Left lobe of liver (tissue), 2 donors: ENCODE data around the gene SNRNP48. TPM values are rescaled to one million over a fixed set of nuclear protein-coding genes. Genes with fewer than 3 reads are reported as not detected.

Experiments
- ATAC-seq: fragments of 200-7000 bp; cut with Tn5 transposase; one replicate; pipeline ENCODE4 v1.9.1; 2020; ENCODE audit warnings: mild to moderate bottlenecking, moderate library complexity
- DNase-seq: peaks from one replicate; pipeline ENCODE4 v3.0.0-alpha.2; 2020; ENCODE audit warnings: low spot score
- total RNA-seq: library from RNA; stranded (reverse); gene quantifications from one replicate; pipeline ENCODE4 v1.2.1, GENCODE V29; 2021
- donor health status: DM: no; HTN: no; CAD: no; lungs with moderate emphysema.
- donor health status: DM: no; HTN: yes; CAD: no.

SNRNP48 gene
- total RNA-seq, 1 donor from 2014 or later: 7.6 TPM

DNA sequence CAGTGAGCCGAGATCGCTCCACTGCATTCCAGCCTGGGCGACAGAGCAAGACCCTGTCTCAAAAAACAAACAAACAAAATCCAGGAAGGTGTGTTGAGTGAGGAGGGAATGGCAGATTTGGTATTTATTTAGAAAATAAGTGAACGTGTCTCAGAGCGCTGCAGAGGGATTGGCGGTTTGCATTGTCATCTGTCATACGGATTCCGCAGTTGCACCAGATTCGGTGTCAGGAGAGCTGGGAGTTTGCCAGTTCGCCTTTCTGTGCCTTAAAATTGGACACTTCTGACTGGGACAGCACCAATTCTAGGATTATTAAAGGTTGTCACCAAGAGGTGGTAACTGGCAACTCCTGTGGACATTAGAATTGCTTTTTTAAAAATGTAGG lies 912 bp downstream of the SNRNP48 start:
- DNase-seq: peak; percentile 62

GRCh38 chr6:7591770-7592169 lies 1.8 kb downstream of the SNRNP48 start:
- no peak for ATAC-seq
- no peak for DNase-seq

More for the DNA sequence above, 912 bp downstream of the SNRNP48 start:
- peak; percentile 48 for ATAC-seq

GRCh38 chr6:7593229-7593628 lies 3.2 kb downstream of the SNRNP48 start:
- ATAC-seq (no peak), DNase-seq (no peak)

GRCh38 chr6:7594579-7595125 lies 4.7 kb downstream of the SNRNP48 start:
- ATAC-seq (no peak), DNase-seq (no peak)

DNA sequence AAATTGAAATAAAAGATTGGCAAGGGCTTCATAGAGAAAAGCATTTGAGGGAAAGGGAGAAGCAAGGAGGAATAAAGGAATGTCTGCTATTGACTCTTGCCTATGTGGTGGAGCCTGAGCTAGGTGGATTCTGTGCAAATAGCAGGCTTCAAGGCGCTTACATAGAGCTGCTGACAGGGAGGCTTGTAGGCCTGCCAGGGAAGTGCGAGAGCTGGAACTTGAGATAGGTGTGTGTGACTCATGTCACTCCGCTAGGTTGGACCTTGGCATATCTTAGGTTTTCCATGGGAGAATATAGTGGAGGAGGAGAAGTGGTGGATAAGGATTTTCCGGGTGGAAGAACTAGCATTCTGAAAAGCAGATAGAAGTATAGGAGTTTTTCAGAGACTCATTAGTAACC lies 14.0 kb downstream of the SNRNP48 start:
- ATAC-seq: no peak
- no peak for DNase-seq

DNA sequence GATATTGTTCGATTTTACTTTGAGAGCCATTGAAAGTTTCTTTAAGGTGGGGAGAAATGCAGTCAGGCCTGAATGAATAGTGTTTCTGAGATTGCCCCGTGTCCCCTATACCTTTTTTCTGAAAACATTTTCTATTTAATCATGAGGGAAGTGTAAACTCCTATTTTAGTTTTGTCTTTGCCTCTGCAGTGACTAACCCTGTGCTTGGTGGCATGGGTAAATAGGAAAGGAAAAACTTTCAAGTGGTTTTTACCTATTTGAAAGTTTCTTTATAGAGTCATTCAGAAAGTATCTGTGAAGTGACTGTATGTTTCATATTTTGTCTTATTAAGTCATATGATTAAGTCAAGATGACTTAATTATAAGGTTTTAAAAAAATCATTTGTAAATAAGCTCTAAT lies 14.5 kb downstream of the SNRNP48 start:
- DNase-seq: no peak
- ATAC-seq: no peak

- no peak for DNase-seq
- ATAC-seq: peak; percentile 89
These were observed 25.8 kb downstream of the SNRNP48 start for GRCh38 chr6:7615611-7616383.

DNA sequence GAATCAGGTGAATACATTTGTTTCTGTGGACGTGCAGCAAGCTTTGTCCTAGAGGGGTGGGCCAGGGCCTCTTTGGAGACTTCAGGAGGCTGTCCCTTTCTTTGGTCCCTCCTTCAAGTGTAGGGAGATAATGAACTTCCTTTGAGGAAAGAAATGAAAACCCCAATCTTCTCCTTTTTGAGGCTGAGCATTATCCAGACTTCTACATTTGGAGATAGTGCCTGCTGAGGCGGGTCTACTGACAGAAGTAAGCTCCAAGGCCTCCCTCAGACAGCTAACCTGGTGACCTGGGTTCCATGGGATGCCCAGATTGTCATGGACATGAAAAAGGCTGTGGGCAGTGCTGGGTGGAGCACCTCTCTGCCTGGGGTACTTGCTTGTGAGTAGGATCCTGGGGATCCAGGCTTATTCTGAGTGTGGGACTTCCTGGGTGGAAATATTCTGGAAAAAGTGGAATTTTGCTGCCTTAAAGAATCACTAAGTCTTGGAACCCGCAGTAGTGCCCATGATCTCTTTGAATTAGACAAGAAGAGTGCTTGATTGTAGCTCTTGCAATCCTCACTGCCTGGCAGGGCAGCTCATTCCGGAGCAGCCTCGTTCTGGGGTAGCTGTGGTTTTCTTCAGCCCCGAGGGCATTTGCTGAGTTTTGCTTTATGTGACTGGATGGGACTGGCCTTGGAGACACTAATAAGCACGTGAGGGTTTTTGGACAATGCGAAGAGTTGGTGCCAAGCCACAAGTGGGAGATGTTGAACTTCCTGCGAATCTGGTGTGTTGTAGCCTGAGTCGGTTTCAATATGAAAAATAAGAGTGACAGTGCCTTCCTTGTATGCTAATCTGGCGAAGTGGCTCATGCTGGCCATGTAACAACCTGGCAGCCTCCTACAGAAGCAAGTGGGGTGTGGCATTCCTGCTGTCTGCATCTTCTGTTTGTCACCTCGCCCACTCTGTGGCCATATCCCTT lies 28.1 kb downstream of the SNRNP48 start:
- ATAC-seq: peak; percentile 25
- DNase-seq: no peak

- DNase-seq (no peak), ATAC-seq (no peak)
These were observed 31.8 kb downstream of the SNRNP48 start for GRCh38 chr6:7621761-7622160.

DNA sequence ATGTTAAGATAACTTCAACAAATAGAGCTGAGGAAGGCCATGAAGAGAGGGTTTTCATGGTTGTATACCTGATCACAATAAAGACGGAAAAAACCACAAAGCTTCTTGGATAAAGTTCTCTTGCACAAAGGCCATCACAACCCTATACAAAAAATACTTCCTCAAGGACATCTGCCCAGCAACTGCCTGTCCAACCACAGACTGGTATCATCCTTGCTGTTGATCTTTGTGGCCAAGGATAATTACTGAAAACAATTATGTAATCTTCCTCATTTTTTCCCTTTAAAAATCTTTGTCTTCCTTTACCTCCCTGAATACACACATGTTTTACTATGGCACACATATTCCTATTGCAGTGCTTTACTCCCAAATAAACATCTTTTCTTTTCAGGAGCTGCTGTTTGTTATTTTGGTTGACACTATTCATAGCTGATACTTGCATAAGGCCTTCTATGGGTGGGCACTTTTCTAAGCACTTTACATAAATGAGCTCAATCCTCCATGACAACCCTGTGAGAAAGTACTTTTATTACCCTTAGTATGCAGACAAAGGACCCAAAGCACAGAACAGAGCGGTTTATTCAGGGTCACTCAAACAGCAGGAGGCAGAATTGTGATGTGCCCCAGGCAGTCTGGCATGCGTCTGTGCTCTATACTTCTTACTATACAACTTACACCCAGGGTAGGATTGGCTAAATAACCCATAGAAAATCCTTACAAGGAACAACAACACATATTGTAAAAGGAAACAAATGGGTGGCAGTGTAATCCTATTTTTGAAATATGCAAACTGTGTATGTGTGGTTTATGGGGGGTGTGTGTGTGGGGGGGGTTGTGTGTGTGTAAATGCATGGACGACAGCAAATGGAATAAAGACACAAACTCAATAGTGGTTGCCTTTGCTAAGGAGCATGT lies 35.1 kb downstream of the SNRNP48 start:
- ATAC-seq: no peak
- DNase-seq: no peak

GRCh38 chr6:7628479-7628878 lies 38.5 kb downstream of the SNRNP48 start:
- DNase-seq (no peak), ATAC-seq (no peak)

- no peak for DNase-seq
- no peak for ATAC-seq
These were observed 38.9 kb downstream of the SNRNP48 start for GRCh38 chr6:7628909-7629308.

- ATAC-seq (no peak), DNase-seq (no peak)
These were observed 39.3 kb downstream of the SNRNP48 start for GRCh38 chr6:7629321-7629720.

DNA sequence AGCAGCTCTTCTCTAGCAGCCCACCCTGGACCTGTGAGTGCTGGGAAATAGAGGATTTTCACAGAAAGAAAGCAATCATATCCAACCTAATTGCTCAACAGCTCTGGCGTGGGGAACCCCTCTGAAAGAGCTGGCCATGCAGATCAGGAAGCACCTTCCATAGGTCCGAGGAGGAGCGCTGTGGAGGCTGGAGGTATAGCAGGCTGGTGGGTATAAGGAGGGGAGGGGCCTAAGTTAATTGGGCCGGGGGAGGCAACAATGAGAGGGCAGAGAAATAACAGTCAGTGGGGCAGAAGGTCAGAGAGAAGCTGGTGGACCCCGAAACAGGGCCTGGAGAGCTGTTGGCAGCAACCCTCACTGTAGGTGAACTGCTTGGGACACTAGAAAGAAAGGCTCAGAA lies 40.8 kb downstream of the SNRNP48 start:
- DNase-seq (no peak), ATAC-seq (no peak)

GRCh38 chr6:7631466-7631865 lies 41.5 kb downstream of the SNRNP48 start:
- DNase-seq: no peak
- no peak for ATAC-seq

GRCh38 chr6:7632501-7633290 lies 42.7 kb downstream of the SNRNP48 start:
- ATAC-seq: no peak

DNA sequence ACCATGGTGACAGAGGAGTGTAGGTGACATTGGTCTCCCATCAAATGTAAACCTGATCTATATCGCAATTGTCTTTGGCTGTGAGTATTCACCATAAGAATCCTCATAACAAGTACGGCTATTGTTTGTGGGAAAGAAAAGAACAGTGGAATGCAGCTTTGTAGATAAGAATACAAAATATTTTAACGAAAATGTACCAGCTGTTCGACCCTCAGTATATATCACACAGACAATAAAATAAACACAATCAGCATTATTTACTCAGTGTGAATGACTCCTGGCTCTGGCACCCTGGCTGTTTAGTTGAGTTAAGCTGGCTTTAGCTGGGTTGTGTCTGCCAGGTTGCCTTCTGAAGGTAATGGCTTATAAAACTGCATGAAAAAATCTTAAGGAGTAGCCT lies 43.4 kb downstream of the SNRNP48 start:
- DNase-seq (no peak), ATAC-seq (no peak)

More at GRCh38 chr6:7632501-7633290, 42.7 kb downstream of the SNRNP48 start:
- DNase-seq: no peak

GRCh38 chr6:7636151-7636550 lies 46.2 kb downstream of the SNRNP48 start:
- ATAC-seq (no peak), DNase-seq (no peak)

DNA sequence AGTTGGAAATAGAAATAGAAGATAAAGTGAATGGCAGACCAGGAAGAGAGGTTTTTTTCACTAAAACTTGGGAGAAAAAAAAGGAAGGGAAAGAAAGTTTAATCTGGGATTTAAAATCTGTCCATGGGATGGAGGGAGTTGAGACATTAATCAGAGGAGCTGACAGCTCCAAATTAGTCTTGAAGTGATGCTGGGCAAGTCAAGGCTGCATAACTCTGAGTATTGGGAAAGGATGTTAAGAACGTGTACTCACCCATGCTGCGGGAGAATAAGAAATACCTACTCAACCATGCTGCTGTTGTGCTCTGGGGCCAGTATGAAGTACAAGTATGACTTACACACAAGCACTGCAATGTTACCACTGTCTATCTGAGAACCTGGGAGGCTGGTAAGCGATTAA lies 47.5 kb downstream of the SNRNP48 start:
- DNase-seq (no peak), ATAC-seq (no peak)

DNA sequence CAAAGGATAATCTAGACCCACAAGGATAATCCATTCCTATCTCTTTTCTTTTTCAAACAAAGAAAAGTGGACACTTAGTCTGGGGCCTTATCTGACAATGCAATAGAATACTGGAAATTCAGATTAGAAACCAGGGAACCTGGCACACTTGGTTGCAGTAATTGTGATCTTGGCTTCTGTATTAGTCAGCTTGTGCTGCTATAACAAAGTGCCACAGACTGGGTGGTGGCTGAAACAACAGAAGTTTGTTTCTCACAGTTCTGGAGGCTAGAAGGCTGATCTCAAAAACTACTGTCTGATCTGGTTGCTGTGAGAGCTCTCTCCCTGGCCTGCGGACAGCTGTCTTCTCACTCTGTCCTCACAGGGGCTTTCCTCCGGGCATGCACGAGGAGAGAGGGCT lies 49.4 kb downstream of the SNRNP48 start:
- ATAC-seq: no peak
- no peak for DNase-seq
